Activated T-cell treated with anti-CD3 and anti-CD28 coated beads for 48 hours (primary cell): Measurements from ENCODE around the gene TP63.
"Not testable (repeated sequence)": the region's sequence is repeated elsewhere in the genome, so short reads cannot be mapped to it uniquely, and the experiment has no call there.

ENCODE experiments used
- DNase-seq: peaks from one replicate; pipeline ENCODE4 v3.0.0-alpha.2; 2020; ENCODE audit warnings: low read depth

TP63 gene

DNA sequence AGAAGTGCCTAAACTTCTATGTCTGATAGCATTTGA, at the start of gene TP63:
Gene TP63, plus strand, starts transcription at position 17 of the 36 bp plus-strand sequence. CDS start 127 bp downstream, outside the sequence.
- no peak for DNase-seq

DNA sequence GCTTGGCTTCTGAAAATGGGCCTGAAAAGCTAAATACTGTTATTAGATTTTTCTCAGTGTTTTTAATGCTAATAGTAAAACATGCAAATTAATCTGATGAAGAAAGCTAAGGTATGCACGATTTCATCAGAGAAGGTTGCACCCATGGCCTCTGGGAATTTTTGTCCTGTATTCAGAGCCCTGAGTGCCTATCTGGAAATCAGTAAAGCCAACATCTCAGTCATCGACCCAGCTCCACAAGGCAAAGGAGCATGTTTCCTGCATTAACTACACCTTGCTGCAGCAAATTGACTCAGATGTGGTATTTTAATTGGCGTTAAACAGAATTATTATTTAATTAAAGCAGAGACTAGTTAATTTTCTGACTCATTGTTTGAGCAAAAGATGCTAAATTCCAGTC, 49.0 kb upstream of the TP63 start:
- no peak for DNase-seq

DNA sequence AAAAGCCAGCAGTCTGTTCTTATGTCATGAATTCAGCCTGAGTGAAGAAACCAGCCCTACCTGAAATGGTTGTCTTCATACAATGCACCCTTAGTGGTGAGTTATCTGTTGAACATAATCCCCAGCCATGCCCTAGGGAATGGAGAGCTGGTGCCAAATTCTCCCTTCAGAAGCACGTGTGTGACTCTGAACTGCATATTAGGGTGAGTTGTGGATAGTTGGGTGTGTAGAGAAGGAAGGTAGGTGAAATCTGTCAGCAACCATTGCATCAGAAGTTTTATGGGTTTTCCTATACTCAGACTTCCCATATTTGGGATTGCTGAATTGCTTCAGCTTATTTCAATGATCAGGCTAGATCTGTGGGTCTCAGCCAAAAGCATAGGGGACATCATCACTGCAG, 46.5 kb upstream of the TP63 start:
- DNase-seq = no peak

DNA sequence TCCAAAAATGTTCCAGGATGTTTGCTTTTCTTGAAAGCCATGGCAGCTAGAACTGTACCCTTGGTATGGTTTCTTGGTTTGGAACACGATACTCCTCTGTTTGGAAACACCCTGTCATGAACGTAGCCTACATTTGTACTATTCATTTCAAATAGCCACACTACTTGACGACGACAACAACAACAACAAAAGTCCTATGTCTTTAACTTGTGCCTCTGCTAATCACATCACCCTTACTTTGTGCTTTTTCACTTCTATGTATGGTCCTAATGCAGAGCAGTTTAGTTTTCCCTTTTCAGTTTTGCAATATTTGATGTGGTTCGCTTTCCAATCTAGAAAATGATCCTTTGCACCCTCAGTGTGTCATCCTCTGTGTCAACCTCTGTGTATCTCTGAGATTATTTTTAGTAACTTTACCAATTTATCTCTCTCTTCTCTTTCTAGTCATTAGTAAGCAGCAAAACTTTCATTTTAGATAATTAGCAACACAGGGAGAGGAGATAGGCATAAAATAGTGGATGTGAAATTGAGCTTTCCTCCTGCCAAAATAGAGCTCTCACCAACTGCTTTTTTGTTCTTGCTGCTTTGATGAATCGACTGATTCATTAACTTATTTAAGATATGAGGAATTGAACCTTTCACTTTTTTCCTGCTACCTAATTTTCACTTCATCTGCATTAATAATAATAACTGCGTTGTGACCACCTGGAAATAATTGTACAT, 44.1 kb upstream of the TP63 start:
- no peak for DNase-seq

DNA sequence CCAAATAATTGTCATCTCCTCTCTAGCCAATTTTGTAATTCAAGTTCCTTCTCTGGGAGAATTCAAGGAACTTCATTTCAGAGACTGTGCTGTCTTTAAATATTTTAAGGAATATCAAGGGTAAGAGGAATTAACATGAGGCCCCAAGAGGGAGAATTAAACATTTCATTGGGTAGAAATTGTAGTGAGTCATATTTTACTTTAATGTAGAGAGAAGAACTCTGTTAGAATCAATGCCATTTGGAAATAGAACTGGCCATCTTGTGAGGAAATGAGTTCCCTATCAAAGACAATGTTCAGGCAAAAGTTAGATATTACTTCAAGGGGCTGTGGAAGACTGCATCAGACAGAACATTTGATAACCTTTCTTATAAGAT, 43.5 kb upstream of the TP63 start:
- DNase-seq = no peak

DNA sequence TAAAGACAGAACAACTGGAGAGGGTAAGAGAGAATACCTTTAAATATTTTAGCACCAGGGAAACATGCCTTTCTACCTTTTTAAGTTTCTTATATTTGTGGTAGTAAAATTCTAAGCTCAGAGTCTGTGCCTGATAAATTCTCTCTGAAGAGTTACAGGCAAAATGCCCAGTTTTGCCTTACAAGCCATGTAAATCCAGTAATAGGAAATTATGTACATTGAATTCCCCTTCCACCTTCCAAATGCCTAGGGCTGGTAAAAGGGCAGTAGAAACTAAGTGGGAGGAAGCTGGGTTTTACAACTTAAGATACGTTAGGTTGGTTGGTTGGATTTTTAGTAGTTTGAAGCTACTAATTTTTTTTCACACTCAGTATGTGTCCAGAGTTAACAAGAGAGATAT, 43.1 kb upstream of the TP63 start:
- DNase-seq = no peak

DNA sequence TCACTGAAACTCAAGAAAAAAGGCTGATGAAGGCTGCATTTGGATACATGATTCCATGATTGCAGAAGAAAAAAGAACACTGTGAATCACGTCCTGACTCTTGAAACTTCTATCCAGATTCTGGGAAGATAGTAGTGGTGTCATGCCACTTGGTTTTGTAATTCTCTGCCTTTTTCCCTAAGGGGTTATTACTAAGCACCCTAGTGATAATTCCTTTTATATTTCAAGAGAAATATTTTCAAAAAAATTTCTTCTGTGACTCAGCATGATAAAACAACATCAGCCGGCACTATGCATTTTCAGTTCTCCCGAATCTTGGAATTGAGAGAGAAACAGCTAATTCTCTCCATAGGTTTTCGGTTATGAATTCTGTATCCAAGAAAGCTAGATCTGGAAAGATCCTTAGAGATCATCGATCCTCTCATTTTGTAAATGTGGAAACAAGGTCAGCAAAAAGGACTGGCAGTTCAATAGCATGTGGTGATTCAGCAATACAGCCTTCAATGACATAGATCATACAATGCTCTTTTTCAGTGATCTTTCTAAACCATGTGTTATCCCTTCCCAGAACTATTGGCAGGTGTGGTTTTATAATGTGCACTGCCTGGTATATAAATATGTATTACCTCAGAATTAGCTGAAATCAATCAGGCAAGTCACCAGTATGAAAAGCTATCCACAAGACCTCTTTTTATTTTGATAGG, 42.6 kb upstream of the TP63 start:
- no peak for DNase-seq

DNA sequence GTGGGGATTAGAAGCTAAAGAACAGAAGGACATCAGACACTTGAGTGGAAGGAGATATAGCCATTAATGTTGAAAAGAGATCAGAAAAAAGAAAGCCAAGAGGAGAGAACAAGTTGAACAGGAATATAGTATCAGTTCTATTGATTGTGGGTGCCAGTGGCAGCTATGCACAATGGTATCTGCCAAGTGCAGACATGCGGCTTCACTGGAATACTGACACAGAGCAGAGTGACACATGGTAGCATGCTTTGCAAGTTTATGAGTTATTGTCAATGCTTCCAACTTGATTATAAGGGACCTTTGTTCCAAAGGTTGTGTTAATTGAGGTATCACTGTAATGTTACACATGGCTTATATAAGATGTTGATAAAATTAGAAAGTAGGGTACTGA, 42.0 kb upstream of the TP63 start:
- DNase-seq = no peak

DNA sequence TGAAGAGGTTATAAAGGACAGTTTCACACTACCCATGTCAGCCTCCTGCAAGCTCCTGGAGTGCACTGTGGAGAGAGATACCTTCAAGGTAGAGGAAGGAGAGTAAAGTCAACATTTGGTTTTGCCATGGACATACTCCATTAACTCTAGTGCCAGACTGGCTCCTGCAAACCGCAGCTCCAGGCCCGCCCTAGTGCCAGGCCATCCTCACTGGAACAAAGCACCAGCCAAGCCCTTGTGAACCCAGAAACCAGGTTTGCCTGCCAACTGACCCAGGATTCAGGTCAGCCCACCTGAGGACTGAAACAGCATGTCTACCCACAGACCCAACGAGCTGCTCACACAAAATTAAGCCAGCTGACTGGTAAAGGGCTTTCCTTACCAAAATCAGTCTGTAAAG, 41.0 kb upstream of the TP63 start:
- no peak for DNase-seq

DNA sequence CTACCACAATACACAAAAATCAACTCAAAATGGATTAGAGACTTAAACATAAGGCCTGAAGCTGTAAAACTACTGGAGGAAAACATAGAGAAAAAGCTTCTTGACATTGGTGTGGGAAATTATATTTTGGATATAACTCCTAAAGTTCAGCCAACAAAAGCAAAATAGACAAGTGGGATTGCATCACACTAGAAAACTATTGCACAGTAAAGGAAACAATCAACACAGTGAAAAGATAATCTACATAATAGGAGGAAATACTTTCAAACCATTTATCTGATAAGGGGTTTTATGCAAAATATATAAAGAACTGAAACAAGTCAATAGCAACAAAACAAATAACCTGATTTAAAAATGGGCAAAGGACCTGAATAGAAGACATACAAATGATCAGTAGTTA, 37.6 kb upstream of the TP63 start:
- no peak for DNase-seq

DNA sequence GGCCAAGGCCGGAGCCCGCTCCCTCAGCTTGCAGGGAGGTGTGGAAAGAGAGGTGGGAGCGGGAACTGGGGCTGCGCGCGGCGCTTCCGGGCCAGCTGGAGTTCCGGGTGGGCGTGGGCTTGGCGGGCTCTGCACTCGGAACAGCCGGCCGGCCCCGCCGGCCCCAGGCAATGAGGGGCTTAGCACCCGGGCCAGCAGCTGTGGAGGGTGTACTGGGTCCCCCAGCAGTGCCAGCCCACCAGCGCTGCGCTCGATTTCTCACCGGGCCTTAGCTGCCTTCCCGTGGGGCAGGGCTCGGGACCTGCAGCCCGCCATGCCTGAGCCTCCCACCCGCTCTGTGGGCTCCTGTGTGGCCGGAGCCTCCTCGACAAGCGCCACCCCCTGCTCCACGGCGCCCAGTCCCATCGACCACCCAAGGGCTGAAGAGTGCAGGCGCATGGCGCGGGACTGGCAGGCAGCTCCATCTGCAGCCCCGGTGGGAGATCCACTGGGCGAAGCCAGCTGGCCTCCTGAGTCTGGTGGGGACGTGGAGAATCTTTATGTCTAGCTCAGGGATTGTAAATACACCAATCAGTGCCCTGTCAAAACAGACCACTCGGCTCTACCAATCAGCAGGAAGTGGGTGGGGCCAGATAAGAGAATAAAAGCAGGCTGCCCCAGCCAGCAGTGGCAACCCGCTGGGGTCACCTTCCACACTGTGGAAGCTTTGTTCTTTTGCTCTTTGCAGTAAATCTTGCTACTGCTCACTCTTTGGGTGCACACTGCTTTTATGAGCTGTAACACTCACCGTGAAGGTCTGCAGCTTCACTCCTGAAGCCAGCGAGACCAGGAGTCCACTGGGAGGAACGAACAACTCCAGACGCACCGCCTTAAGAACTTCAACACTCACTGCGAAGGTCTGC, 34.9 kb upstream of the TP63 start:
- DNase-seq = not testable (repeated sequence)

DNA sequence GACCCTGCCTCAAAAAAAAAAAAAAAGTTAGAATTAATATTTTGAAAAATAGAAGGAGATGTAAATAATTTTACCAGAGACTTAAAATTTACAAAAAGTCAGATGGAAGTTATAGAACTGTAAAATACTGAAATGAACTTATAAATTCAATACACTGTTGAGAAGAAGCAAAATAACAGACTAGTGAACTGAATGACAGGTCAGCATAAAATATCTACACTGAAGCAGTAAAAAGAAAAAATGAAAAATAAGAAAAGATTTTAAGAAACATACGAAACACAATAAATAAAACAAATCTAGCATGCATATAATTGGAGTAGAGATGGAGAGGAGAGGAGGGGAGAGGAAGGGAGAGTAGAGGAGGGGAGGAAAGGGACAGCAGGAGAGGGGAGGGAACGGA, 33.3 kb upstream of the TP63 start:
- DNase-seq = no peak

DNA sequence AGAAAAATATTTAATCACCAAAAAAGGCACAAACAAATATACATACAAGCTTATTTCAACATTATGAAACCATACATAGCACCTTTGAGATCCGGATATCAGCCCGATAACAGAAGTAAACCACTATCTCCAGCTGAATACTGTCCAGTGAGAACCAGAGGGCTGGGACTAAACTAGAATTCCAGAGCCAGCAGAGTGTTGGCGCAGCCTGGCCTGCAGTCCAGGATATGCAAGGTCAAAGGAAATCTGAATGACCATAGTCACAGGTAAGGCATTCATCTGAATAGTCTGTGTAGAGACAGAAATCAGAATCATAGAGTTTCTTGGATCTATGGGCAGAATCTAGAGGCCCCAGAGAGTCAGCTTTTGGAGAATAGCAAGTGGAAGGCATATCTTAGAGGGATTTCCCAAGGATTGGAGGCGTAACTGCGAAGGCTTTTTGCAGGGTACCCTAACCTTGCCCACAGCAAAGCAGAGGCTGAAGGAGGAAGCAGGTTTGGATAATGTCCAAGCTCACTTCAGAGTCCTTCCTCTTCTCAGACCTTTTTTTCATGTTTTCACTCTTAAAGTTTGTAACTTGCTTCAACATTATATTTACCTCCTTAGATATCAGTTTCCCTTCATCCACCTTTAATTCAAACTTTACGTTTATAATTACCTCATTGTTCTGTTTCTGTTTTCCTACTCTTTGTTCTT, 32.5 kb upstream of the TP63 start:
- no peak for DNase-seq

DNA sequence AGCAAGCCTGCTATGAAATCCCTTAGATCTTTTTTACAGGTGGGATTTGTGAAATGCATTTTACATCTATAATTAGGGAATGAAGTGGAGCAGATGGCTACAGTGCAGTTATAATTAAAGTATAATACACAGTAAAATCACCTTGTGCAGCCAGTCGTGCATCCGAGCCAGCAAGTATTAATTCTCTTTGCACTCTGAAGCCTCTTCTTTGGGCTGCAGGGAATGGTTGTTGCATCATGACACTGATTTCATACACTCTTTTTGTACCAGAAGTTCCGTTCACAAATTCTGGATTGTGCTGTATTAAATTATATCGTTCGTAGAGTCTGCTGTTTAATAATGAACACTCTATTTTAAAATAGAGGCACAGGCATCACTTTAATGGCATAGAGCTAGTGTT, 28.7 kb upstream of the TP63 start:
- DNase-seq = no peak

DNA sequence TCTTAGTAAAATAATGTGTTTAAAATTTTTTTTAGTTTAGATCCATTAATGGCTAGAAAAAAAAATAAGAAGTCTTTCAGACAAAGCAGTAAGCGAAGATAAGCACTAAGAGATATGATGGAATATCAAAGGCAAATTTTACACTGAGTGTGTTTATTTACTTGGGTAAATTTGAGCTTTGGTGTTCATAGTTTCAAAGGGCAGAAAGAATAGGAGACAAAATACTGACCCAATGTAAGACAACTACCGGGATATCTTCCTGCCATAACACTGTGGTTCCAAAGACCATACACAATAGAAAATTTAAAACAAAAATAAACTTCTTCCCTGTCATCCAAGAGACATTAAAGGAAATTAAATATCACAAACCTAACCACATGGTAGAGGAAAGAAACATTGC, 25.5 kb upstream of the TP63 start:
- DNase-seq = no peak

DNA sequence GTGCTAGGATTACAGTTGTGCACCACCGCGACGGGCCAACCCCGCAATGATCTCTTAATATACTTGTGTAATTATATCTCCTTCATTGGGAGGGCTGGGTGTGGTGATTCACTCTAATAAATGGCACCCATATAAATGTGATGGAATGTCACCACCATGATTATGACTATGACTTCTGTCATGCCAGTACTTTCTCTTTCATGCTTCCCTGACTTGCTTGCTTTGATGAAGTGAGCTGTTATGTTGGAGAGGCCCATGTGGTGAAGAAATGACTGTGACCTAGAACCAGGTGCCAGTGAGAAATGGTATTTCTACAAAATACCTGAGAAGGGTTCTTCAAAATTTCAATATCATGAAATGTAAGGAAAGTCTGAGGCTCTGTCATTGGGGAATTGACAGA, 24.4 kb upstream of the TP63 start:
- no peak for DNase-seq

DNA sequence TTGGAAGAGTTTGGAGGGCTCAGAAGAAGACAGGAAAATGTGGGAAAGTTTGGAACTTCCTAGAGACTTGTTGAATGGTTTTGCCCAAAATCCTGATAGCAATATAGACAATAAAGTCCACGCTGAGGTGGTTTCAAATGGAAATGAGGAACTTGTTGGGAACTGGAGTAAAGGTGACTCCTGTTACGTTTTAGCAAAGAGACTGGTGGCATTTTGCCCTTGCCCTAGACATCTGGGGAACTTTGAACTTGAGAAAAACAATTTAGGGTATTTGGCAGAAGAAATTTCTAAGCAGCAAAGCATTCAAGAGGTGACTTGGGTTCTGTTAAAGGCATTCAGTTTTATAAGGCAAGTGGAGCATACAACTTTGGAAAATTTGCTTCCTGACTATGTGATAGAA, 18.5 kb upstream of the TP63 start:
- not testable (repeated sequence) for DNase-seq

DNA sequence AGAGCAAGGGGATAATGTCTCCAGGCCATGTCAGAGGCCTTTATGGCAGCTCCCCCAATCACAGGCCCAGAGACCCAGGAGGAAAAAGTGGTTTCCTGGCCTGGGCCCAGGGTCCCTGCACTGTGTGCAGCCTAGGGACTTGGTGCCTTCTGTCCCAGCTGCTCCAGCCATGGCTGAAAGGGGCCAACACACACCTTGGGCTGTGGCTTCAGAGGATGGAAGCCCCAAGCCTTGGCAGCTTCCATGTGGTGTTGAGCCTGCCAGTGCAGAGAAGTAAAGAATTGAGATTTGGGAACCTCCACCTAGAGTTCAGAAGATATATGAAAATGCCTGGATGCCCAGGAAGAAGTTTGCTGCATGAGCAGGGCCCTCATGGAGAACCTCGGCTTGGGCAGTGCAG, 18.1 kb upstream of the TP63 start:
- DNase-seq = no peak

DNA sequence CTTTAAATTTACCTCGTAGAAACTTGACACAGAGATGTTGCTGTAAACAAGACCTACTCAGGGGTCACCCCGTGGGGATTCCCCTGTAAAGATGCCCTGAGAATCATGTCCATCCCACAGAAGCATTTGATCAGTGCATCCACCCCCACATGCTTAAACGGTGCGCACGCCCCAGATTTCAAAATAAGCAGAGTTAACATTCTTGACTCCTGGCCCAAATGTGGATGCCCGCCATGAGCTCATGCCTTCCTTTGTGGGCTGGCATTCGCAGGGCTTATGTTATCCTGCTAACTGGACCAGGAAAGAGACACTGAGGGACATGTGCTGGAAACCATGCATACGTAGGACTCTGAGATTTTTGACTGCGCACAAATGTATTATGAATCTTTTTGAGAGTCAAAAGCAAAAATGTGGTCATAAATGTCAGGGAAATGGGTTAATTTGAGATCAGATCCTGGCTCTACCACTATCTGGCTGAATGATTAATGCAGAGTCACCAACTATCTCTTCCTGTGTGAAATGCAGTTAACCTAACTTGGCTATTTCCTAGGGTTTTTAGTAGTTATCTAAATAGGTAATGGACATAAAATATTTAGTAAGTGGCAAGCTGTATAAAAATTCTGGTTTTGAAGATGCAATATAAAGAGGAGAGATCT, 9.1 kb upstream of the TP63 start:
- DNase-seq = no peak

DNA sequence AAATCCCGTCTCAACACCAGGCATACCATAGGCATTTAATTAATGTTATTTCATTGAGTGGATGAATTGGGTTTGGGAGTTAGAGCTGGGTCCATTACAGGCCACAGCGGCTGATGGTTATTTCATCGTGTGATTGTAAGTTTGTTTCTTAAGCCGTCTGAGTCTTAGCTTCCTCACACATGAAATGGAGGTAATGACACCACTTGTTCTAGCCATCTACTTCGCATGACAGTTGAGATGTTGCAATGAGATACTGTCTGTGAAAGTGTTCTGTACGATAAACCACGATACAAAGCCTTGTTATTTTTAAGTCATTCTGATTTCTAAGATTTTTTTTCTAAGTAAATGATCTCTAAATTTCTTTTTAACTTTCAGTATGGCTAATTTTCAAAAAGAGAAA, 8.6 kb upstream of the TP63 start:
- DNase-seq = no peak

DNA sequence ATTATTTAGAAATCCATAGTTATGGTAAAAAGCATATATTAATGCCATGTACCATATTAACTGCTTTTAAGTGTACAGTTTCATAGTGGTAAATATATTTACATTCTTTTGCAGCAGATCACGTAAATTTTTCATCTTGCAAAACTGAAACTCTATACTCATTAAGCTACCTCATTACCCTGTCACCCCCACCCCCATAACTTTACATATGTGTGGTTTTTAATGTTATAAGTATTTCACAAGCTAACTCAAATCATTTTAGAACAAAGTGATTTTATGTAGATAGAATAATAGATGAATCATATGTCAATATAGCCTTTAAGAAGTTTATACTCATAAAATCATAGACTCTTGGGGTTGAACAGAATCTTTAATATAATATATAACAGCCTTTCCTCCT, 7.1 kb upstream of the TP63 start:
- no peak for DNase-seq

DNA sequence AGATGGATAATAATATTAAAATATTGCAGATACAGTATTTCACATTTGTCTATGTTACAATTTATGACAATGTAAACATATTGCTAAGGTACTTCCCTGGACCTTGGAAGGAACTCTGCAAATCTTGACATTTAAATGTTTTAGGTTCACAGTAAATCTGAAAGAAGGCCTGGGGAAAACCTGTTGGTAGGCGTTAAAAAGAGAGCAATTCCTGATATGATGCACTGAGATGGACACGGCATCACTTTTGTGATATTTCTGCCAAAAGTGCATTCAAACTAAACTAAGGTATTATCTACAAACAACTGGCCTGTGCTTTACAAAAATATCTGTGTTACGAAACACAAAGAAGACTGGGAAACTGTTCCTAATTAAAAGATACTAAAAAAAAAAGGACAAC, 6.1 kb upstream of the TP63 start:
- no peak for DNase-seq

DNA sequence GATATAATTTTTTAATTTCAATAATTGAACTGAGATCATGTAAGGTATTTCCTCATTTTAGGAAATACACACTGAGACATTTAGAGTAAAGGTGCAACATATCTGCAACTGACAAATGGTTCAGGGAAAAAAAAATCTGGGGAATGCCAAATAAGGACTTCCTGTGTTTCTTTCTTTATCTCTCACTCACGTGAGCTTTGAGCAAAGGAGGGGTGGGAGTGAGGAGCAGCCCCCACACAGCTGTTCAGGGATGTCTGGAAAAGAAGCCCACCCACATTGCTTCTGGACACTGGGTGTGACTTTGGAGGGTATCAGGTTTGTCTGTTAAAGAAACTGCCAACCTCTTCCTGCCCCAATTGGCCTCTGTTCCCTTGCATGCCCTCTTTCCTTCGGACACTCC, 5.6 kb upstream of the TP63 start:
- no peak for DNase-seq
